CD4-positive, alpha-beta T cell treated with Interferon gamma for 1 hour (primary cell): Measurements from ENCODE around the gene SEMA4F.

Experiments
- DNase-seq: peaks from one replicate; pipeline ENCODE4 v3.0.0-alpha.2; 2020

SEMA4F gene

GRCh38 chr2:74708883-74709282 is 54.8 kb downstream of the SEMA4F start:
- DNase-seq, result no peak

- no peak for DNase-seq
Observed at GRCh38 chr2:74712223-74713053, 58.4 kb downstream of the SEMA4F start.

GRCh38 chr2:74714691-74715080 is 60.6 kb downstream of the SEMA4F start:
- no peak for DNase-seq

GRCh38 chr2:74715081-74715791 is 61.2 kb downstream of the SEMA4F start:
- DNase-seq, result peak; percentile 68

- DNase-seq, result no peak
Observed at GRCh38 chr2:74715880-74716279, 61.8 kb downstream of the SEMA4F start.

GRCh38 chr2:74719066-74719465 is 65.0 kb downstream of the SEMA4F start:
- no peak for DNase-seq

GRCh38 chr2:74721316-74721715 is 67.3 kb downstream of the SEMA4F start:
- DNase-seq, result no peak

- no peak for DNase-seq
Observed at GRCh38 chr2:74724496-74724895, 70.4 kb downstream of the SEMA4F start.

- DNase-seq, result no peak
Observed at GRCh38 chr2:74725287-74725686, 71.2 kb downstream of the SEMA4F start.

GRCh38 chr2:74728842-74729241 is 74.8 kb downstream of the SEMA4F start:
- DNase-seq, result no peak

- DNase-seq, result no peak
Observed at GRCh38 chr2:74730530-74730929, 76.5 kb downstream of the SEMA4F start.
